ENCODE measurements around the gene KLHL21.

KLHL21 gene

DNA sequence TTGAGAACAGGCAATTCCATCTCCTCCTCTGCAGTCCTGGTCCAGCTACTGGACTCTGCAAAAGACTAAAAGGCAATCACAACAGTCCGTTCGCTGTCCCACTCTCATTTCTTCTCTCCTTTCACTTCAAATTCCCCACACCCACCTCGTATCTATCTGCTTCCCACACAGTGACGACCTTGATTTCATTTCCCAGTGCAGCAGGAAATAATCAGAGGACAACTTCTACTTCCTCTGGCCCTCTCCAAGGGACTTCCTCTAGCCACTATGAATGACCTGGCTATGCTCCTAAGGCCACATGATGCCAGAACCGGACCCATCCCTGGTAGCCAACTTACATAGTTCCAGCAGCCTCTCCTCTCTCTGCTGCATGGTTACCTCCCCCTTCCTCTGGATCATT is 56.3 kb downstream of the KLHL21 start:
- DNase-seq, result no peak

DNA sequence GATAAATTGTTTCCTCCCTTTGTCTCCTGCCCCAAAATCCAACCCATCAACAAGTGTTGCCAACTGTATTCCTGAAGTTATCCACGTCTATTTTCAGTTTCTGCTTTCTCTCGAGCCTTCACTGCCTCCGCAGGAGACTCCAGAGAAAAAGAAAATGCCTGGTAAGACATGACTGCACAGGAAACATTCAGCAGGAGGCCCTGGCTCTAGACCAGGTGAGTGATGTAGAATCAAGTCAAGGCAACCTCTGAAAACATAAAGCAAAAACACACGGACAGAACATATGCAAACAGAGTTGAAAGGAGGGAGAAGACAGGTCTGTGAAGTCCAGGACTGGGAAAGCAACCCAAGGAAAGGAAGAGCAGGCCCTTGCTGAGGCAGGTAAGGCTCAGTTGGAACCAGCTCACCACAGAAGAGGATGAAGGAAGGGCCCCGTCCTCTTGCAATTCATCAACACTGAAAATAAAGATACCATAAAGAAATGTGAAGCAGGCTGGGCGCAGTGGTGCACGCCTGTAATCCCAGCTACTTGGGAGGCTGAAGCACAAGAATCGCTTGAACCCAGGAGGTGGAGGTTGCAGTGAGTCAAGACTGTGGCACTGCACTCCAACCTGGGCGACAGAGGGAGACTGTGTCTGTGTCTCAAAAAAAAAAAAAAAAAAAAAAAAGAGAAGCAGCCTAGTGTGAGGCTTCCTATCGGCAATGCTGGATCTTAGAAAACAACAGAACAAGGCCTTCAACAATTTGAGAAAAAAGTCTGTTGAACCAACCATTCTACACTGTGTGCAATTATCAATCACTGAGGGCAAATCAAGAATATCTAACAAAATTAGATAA is 57.2 kb downstream of the KLHL21 start:
- no peak for DNase-seq

DNA sequence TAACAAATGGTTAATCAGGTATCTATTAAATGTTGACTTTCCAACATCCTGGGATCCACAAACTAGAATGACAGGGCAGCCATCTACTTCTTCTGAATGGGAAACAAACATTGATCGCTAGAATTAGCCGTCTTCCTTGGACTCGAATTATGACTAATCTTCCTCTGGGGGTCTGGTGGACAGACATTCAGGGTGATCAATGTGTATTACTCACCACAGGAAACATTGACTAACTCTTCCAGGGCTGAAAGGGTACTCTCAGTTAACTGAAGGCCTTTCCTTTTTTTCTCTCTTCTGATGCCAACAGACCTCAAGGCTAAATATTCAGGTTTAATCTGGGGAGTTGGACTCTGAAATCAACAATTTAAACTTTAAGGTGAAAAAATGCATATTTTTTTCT is 57.8 kb downstream of the KLHL21 start:
- DNase-seq, result no peak

Data from NCI-H1694 (cell line).